Tibial nerve (tissue), 4 donors: ENCODE measurements around the gene GHSR. TPM values are rescaled to one million over a fixed set of nuclear protein-coding genes. Genes with fewer than 3 reads are reported as not detected.

ENCODE experiments used
- DNase-seq, 2 donors: peaks; one replicate each; pipeline ENCODE4 v3.0.0-alpha.2; 2019; ENCODE audit warnings: low spot score in 2 of 2
- H3K27ac ChIP-seq, 4 donors: fragments of 200-600 bp; sonication (generic) in 3 of 4; one replicate each; pipeline ENCODE4 v1.5.1; 2017 to 2019; ENCODE audit warnings: mild to moderate bottlenecking in 1 of 4
- H3K27me3 ChIP-seq, 2 donors: fragments of 200-600 bp; sonication (generic) in 1 of 2; one replicate each; pipeline versions ENCODE4 v1.5.1 to v1.6.0; 2017 to 2019
- H3K36me3 ChIP-seq, 3 donors: fragments of 200-600 bp; sonication (generic); one replicate each; pipeline ENCODE4 v1.5.1; 2018 to 2019
- H3K4me1 ChIP-seq, 4 donors: fragments of 200-600 bp; sonication (generic) in 3 of 4; one replicate each; pipeline ENCODE4 v1.5.1; 2017 to 2019
- H3K4me3 ChIP-seq, 4 donors: fragments of 200-600 bp; sonication (generic) in 3 of 4; one replicate each; pipeline ENCODE4 v1.5.1; 2017 to 2019; ENCODE audit warnings: mild to moderate bottlenecking in 1 of 4, moderate library complexity in 1 of 4
- H3K9me3 ChIP-seq, 4 donors: fragments of 200-600 bp; sonication (generic) in 3 of 4; one replicate each; pipeline ENCODE4 v1.5.1; 2017 to 2019
- CTCF ChIP-seq, 5 experiments: fragments of 200-600 bp in 3 of 5; fragments of 450-650 bp in 2 of 5; sonication (generic) in 3 of 5; IDR thresholded peaks; one replicate each; pipeline ENCODE4 v1.5.1; 2016 to 2019; ENCODE audit warnings: antibody characterized with exemption in 5 of 5, mild to moderate bottlenecking in 3 of 5, moderate library complexity in 2 of 5
- EP300 ChIP-seq, 2 donors: sonication (generic); formaldehyde crosslinking; IDR thresholded peaks; one replicate each; pipeline ENCODE4 v1.6.1; 2017; ENCODE audit warnings: antibody characterized with exemption in 2 of 2, mild to moderate bottlenecking in 1 of 2
- POLR2A ChIP-seq, 2 donors: fragments of 450-650 bp; IDR thresholded peaks; one replicate each; pipeline ENCODE4 v1.6.1; 2017; ENCODE audit warnings: antibody characterized with exemption in 2 of 2, mild to moderate bottlenecking in 2 of 2, moderate library complexity in 2 of 2
- WGBS, 2 donors: methylation state at CpG; one replicate each; pipeline ENCODE4 v1.1.5; 2018; 5-methylcytosine and 5-hydroxymethylcytosine counted together
- total RNA-seq, 4 donors: library from RNA; depleted of rRNA; stranded (reverse); fragments of >200 nt; gene quantifications; one replicate each; pipeline ENCODE4 v1.1.0, GENCODE V29; 2016

GHSR gene
- total RNA-seq, 4 donors from 2014 or later, result not detected

GRCh38 chr3:172449466-172450149, 1.4 kb upstream of the GHSR start:
- no peak for DNase-seq

GRCh38 chr3:172448661-172449465, 607 bp upstream of the GHSR start:
- WGBS, 2 donors, result 5 to 7% methylated on average over 43 of the region's 43 CpGs
- Histone ChIP-seq H3K27me3 (peaks cover 0 to 77% of the 10 kb centered on the region in 2 donors), H3K4me1 (peaks cover 0 to 26% (median 4%) of the 10 kb centered on the region in 4 donors), H3K27ac (no peak overlapping the region), H3K4me3 (no peak overlapping the region), H3K9me3 (no peaks in the 10 kb centered on the region), H3K36me3 (no peaks in the 10 kb centered on the region)
- no peak for DNase-seq
- no peak for TF ChIP-seq EP300 (IDR thresholded peaks at IDR 0.05)
- no peak for TF ChIP-seq POLR2A (IDR thresholded peaks at IDR 0.05)
- TF ChIP-seq CTCF (IDR thresholded peaks at IDR 0.05), result no peak

More at GRCh38 chr3:172449466-172450149, 1.4 kb upstream of the GHSR start:
- Histone ChIP-seq H3K4me3 (no peak overlapping the region), H3K36me3 (no peaks in the 10 kb centered on the region), H3K4me1 (peaks cover 0 to 26% (median 4%) of the 10 kb centered on the region in 4 donors), H3K27ac (no peak overlapping the region), H3K27me3 (peaks cover 0 to 77% of the 10 kb centered on the region in 2 donors), H3K9me3 (no peaks in the 10 kb centered on the region)
- 5 to 6% methylated on average over 34 of the region's 34 CpGs for WGBS, 2 donors
- TF ChIP-seq CTCF (IDR thresholded peaks at IDR 0.05) (no peak), POLR2A (IDR thresholded peaks at IDR 0.05) (no peak), EP300 (IDR thresholded peaks at IDR 0.05) (no peak)

- 78 to 85% methylated on average over 3 of the region's 3 CpGs for WGBS, 2 donors
- Histone ChIP-seq H3K36me3 (no peaks in the 10 kb centered on the region), H3K4me3 (no peak overlapping the region), H3K27me3 (peaks cover 0 to 66% of the 10 kb centered on the region in 2 donors), H3K27ac (no peak overlapping the region), H3K9me3 (no peaks in the 10 kb centered on the region), H3K4me1 (peaks cover 0 to 26% (median 4%) of the 10 kb centered on the region in 4 donors)
- TF ChIP-seq CTCF (IDR thresholded peaks at IDR 0.05) (no peak), POLR2A (IDR thresholded peaks at IDR 0.05) (no peak), EP300 (IDR thresholded peaks at IDR 0.05) (no peak)
- no peak for DNase-seq
These were observed 2.1 kb downstream of the GHSR start for GRCh38 chr3:172446198-172446597.

- no peaks in the 10 kb centered on the region for H3K9me3 ChIP-seq
- H3K4me1 ChIP-seq, result peaks cover 0 to 23% (median 4%) of the 10 kb centered on the region in 4 donors
- no peak for DNase-seq
- TF ChIP-seq EP300 (IDR thresholded peaks at IDR 0.05) (no peak), CTCF (IDR thresholded peaks at IDR 0.05) (no peak), POLR2A (IDR thresholded peaks at IDR 0.05) (no peak)
- H3K27me3 ChIP-seq, result peaks cover 0 to 55% of the 10 kb centered on the region in 2 donors
- 86 to 88% methylated on average over 6 of the region's 6 CpGs for WGBS, 2 donors
- no peak overlapping the region for H3K4me3 ChIP-seq
- H3K27ac ChIP-seq, result no peak overlapping the region
- H3K36me3 ChIP-seq, result no peaks in the 10 kb centered on the region
These were observed 3.4 kb downstream of the GHSR start for GRCh38 chr3:172444821-172445220.

GRCh38 chr3:172442606-172443005, 5.7 kb downstream of the GHSR start:
- Histone ChIP-seq H3K36me3 (no peaks in the 10 kb centered on the region), H3K9me3 (no peaks in the 10 kb centered on the region), H3K27ac (no peak overlapping the region), H3K4me1 (peaks cover 0 to under 1% (median 0%) of the 10 kb centered on the region in 4 donors), H3K4me3 (no peak overlapping the region), H3K27me3 (peaks cover 0 to 32% of the 10 kb centered on the region in 2 donors)
- WGBS, 2 donors, result 65 to 76% methylated on average over 1 of the region's 1 CpG
- DNase-seq, result no peak
- no peak for TF ChIP-seq POLR2A (IDR thresholded peaks at IDR 0.05)
- no peak for TF ChIP-seq CTCF (IDR thresholded peaks at IDR 0.05)
